Stomach (tissue), 19 donors: ENCODE measurements around the gene RABGEF1. TPM values are rescaled to one million over a fixed set of nuclear protein-coding genes. Genes with fewer than 3 reads are reported as not detected.
"Not testable (repeated sequence)": the region's sequence is repeated elsewhere in the genome, so short reads cannot be mapped to it uniquely, and the experiment has no call there.

Experiments
- DNase-seq, 2 donors: peaks; one replicate each; pipeline versions ENCODE4 v3.0.0 to v3.0.0-alpha.2; 2013 to 2019
- H3K27ac ChIP-seq, 5 donors: fragments of 200-600 bp in 4 of 5; sonication (generic) in 4 of 5; one replicate each; pipeline ENCODE4 v1.5.1; 2013 to 2019; ENCODE audit warnings: mild to moderate bottlenecking in 1 of 5, moderate library complexity in 1 of 5
- H3K27me3 ChIP-seq, 3 donors: fragments of 200-600 bp; sonication (generic); one replicate each; pipeline ENCODE4 v1.5.1; 2017 to 2019; ENCODE audit warnings: mixed run types in 1 of 3
- H3K36me3 ChIP-seq, 4 donors: fragments of 200-600 bp; sonication (generic); 1 replicate in 3 of 4; 2 replicates in 1 of 4; pipeline ENCODE4 v1.5.1; 2016 to 2019
- H3K4me1 ChIP-seq, 4 donors: fragments of 200-600 bp; sonication (generic); one replicate each; pipeline ENCODE4 v1.5.1; 2016 to 2019
- H3K4me3 ChIP-seq, 4 donors: fragments of 200-600 bp; sonication (generic) in 3 of 4; one replicate each; pipeline ENCODE4 v1.5.1; 2016 to 2019; ENCODE audit warnings: mild to moderate bottlenecking in 1 of 4
- H3K9me3 ChIP-seq, 4 donors: fragments of 200-600 bp; sonication (generic); one replicate each; pipeline ENCODE4 v1.5.1; 2016 to 2019
- CTCF ChIP-seq, 7 experiments: fragments of 450-650 bp in 4 of 7; fragments of 200-600 bp in 3 of 7; sonication (generic) in 3 of 7; IDR thresholded peaks; one replicate each; pipeline ENCODE4 v1.5.1; 2016 to 2019; ENCODE audit warnings: antibody characterized with exemption in 7 of 7, control low read depth in 2 of 7, mild to moderate bottlenecking in 1 of 7
- EP300 ChIP-seq: sonication (generic); formaldehyde crosslinking; IDR thresholded peaks from one replicate; pipeline ENCODE4 v1.6.1; 2017; ENCODE audit warnings: antibody characterized with exemption
- POLR2A ChIP-seq, 4 donors: fragments of 450-650 bp; IDR thresholded peaks; one replicate each; pipeline ENCODE4 v1.6.1; 2016; ENCODE audit warnings: antibody characterized with exemption in 4 of 4, control low read depth in 2 of 4, mild to moderate bottlenecking in 1 of 4, moderate library complexity in 1 of 4
- POLR2AphosphoS5 ChIP-seq, 3 donors: sonication (generic); formaldehyde crosslinking; IDR thresholded peaks; one replicate each; pipeline ENCODE4 v1.6.1; 2016; ENCODE audit warnings: antibody characterized with exemption in 3 of 3
- WGBS, 5 donors: extraction: QIAGEN DNeasy Blood & Tissue Kit in 3 of 5; methylation state at CpG; one replicate each; pipeline versions ENCODE4 v1.1.5 to v1.1.7; 2013 to 2018; 5-methylcytosine and 5-hydroxymethylcytosine counted together
- intact Hi-C: fragments of 100-400 bp; cut with DNase I; formaldehyde crosslinking; loops from one replicate; pipeline ENCODE4 v1.15.1; 2023; ENCODE audit warnings: low total_unique reads
- long read RNA-seq, 10 donors: transcript quantifications; one replicate each; lab custom pipeline, GENCODE V29; 2026
- polyA plus RNA-seq, 3 donors: library from polyadenylated mRNA; stranded (reverse); fragments of 200-250 nt; gene quantifications; one replicate each; pipeline ENCODE4 v1.2.3, GENCODE V29; 2013
- total RNA-seq, 5 donors: library from RNA; depleted of rRNA; stranded (reverse); fragments of >200 nt; gene quantifications; one replicate each; pipeline versions ENCODE4 v1.1.0 to v1.2.3, GENCODE V29; 2014 to 2016
- donor health status: healthy with polysubstance abuse.
- donor health status: Bipolar disorder and iron deficiency.
- donor health status: healthy.

The RABGEF1 gene
- total RNA-seq (10 to 100 TPM; 12.2 to 61.6 (median 26.8) TPM), polyA plus RNA-seq (10 to 100 TPM; 10.1 to 16.2 (median 10.8) TPM)
- long read RNA-seq, donor 1 = 0 reads
- long read RNA-seq, donor 2, partial matches to known transcripts = 0 of 1 reads
- long read RNA-seq, donor 2, other reads (novel, unspliced or antisense) = 0 of 1 reads
- long read RNA-seq, donor 3 = 0 reads
- long read RNA-seq, donor 4 = 0 reads
- long read RNA-seq, donor 5, partial matches to known transcripts = 0 of 2 reads
- long read RNA-seq, donor 5, other reads (novel, unspliced or antisense) = 0 of 2 reads
- long read RNA-seq, donor 6, partial matches to known transcripts = 0 of 3 reads
- long read RNA-seq, donor 6, other reads (novel, unspliced or antisense) = 0 of 3 reads
- long read RNA-seq, donor 7, partial matches to known transcripts = 0 of 1 reads
- long read RNA-seq, donor 7, other reads (novel, unspliced or antisense) = 0 of 1 reads
- long read RNA-seq, donor 8, partial matches to known transcripts = 0 of 2 reads
- long read RNA-seq, donor 8, other reads (novel, unspliced or antisense) = 0 of 2 reads
- long read RNA-seq, donor 9, partial matches to known transcripts = 0 of 3 reads
- long read RNA-seq, donor 9, other reads (novel, unspliced or antisense) = 0 of 3 reads
- long read RNA-seq, donor 10, partial matches to known transcripts = 0 of 1 reads
- long read RNA-seq, donor 10, other reads (novel, unspliced or antisense) = 0 of 1 reads

GRCh38 chr7:66740302-66740979 lies at the start of gene RABGEF1:
TSS of gene RABGEF1 (plus strand) at chr7:66740733. CDS start at chr7:66771900, 31,167 bp downstream.
- DNase-seq = peak; percentile 99 to 100
- WGBS, 5 donors = 0 to 3% (median 0%) methylated on average over 15 to 85 of the region's 85 CpGs
- TF ChIP-seq POLR2A (IDR thresholded peaks at IDR 0.05) (peak in 2 of 4 donors; percentile 80 to 94), POLR2AphosphoS5 (IDR thresholded peaks at IDR 0.05) (peak; percentile 97 to 99 (median 99)), EP300 (no peak), CTCF (IDR thresholded peaks at IDR 0.05) (peak in 1 of 7 experiments; percentile 16)
- H3K27ac ChIP-seq = peak within 1 kb of the TSS; percentile 90 to 99 (median 98)
- peaks cover 0 to 12% (median 8%) of the 10 kb centered on the region in 4 donors for H3K9me3 ChIP-seq
- H3K27me3 ChIP-seq = no peaks in the 10 kb centered on the region
- intact Hi-C loops = no loop called here
- H3K4me3 ChIP-seq = peak within 1 kb of the TSS; percentile 77 to 90 (median 86)
- peaks cover 0 to 24% (median 10%) of the 10 kb centered on the region in 4 donors for H3K36me3 ChIP-seq
- H3K4me1 ChIP-seq = peaks cover 19 to 70% (median 41%) of the 10 kb centered on the region in 4 donors

- 79 to 88% (median 85%) methylated on average over 4 of the region's 4 CpGs for WGBS, 5 donors
- TF ChIP-seq POLR2AphosphoS5 (IDR thresholded peaks at IDR 0.05) = no peak
- no peak for TF ChIP-seq EP300
- no peak for TF ChIP-seq CTCF (IDR thresholded peaks at IDR 0.05)
- TF ChIP-seq POLR2A (IDR thresholded peaks at IDR 0.05) = no peak
- Histone ChIP-seq H3K27me3 (no peaks in the 10 kb centered on the region), H3K9me3 (no peaks in the 10 kb centered on the region), H3K4me3 (no peak overlapping the region), H3K36me3 (peaks cover 0 to 29% (median 20%) of the 10 kb centered on the region in 4 donors), H3K4me1 (peaks cover 0 to 17% (median 8%) of the 10 kb centered on the region in 4 donors), H3K27ac (no peak overlapping the region)
- intact Hi-C loops = no loop called here
- no peak for DNase-seq
Observed at GRCh38 chr7:66693331-66693730, 47.2 kb upstream of the RABGEF1 start.

GRCh38 chr7:66694286-66694685 lies 46.2 kb upstream of the RABGEF1 start:
- intact Hi-C loops = no loop called here
- WGBS, 5 donors = 95 to 97% (median 95%) methylated on average over 11 of the region's 11 CpGs

GRCh38 chr7:66695417-66695816 lies 45.1 kb upstream of the RABGEF1 start:
- H3K4me3 ChIP-seq, H3K27ac ChIP-seq, intact Hi-C loops, H3K9me3 ChIP-seq, DNase-seq, H3K27me3 ChIP-seq: not testable (repeated sequence)
- 85 to 99% (median 89%) methylated on average over 7 of the region's 7 CpGs for WGBS, 5 donors
- H3K36me3 ChIP-seq = peaks cover 0 to 29% (median 20%) of the 10 kb centered on the region in 4 donors
- peaks cover 0 to 31% (median 14%) of the 10 kb centered on the region in 4 donors for H3K4me1 ChIP-seq

More at GRCh38 chr7:66694286-66694685, 46.2 kb upstream of the RABGEF1 start:
- Histone ChIP-seq H3K27me3 (no peaks in the 10 kb centered on the region), H3K36me3 (peaks cover 0 to 29% (median 20%) of the 10 kb centered on the region in 4 donors), H3K4me1 (peaks cover 0 to 19% (median 9%) of the 10 kb centered on the region in 4 donors), H3K4me3 (no peak overlapping the region), H3K27ac (no peak overlapping the region), H3K9me3 (no peaks in the 10 kb centered on the region)
- DNase-seq = no peak
- TF ChIP-seq CTCF (IDR thresholded peaks at IDR 0.05) (no peak), POLR2AphosphoS5 (IDR thresholded peaks at IDR 0.05) (no peak), EP300 (no peak), POLR2A (IDR thresholded peaks at IDR 0.05) (no peak)

GRCh38 chr7:66696134-66696533 lies 44.4 kb upstream of the RABGEF1 start:
- 70 to 93% (median 88%) methylated on average over 5 of the region's 5 CpGs for WGBS, 5 donors
- H3K27ac ChIP-seq, H3K27me3 ChIP-seq, intact Hi-C loops, H3K4me3 ChIP-seq, H3K9me3 ChIP-seq, DNase-seq: not testable (repeated sequence)
- Histone ChIP-seq H3K4me1 (peaks cover 0 to 37% (median 14%) of the 10 kb centered on the region in 4 donors), H3K36me3 (peaks cover 0 to 29% (median 20%) of the 10 kb centered on the region in 4 donors)
